NCI-H1436 treated with DMSO at 0.1 percent for 48 hours (cell line): ENCODE results near the gene HLA-B.

Experiments used
- DNase-seq: peaks from one replicate; lab custom pipeline; 2025; lab: John Stamatoyannopoulos, UW

Gene HLA-B

DNA sequence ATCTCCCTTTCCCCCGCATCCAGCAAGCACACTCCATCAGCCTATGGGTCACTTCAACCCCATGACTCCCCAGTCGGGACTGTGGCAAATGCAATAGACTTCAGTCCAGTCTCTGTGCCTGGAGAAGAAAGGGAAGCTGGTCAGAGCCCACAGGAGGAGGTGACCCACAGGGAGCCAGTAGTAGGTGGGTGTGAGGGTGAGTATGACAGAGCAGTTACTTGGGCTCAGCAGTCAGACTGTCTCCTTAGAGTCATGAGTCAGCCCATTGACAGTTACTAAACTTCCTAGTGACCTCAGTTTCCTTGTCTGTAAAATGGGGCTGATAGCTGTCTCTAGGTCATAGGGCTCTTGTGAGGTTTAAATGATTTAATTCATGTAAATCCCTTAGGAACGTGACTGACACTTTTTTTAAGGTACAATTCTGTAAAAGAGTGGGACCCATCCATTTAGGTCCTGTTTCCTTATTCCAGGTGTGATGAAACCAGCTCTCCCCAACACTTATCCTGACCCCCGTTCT is 51.2 kb downstream of the HLA-B start:
- no peak for DNase-seq

DNA sequence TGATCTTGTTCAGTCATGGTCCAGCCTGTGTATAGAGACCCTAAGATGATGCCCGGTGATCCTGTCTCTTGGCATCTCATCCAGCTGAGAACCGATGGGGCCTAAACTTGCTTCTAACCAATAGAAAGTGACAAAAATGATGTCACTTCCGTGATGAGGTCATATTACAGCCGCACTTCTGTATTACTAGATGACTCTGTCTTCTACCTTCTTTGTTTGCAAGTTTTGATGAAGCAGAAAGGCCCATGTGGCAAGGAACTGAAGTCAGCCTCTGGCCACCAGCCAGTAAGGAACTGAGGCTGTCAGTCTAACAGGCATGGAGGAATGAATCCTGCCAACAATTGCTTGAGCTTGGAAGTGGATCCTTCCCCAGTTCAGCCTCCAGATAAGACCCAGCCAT is 52.3 kb downstream of the HLA-B start:
- DNase-seq, result no peak
